ENCODE results near the gene SRRM5. TPM values are rescaled to one million over a fixed set of nuclear protein-coding genes. Genes with fewer than 3 reads are reported as not detected.

Gene SRRM5
- total and polyA plus RNA-seq, 2 of the 13 experiments (the other 11 are each of a cell fraction or from before 2014, with no cell fraction given), result 0.11 to 0.16 TPM

DNA sequence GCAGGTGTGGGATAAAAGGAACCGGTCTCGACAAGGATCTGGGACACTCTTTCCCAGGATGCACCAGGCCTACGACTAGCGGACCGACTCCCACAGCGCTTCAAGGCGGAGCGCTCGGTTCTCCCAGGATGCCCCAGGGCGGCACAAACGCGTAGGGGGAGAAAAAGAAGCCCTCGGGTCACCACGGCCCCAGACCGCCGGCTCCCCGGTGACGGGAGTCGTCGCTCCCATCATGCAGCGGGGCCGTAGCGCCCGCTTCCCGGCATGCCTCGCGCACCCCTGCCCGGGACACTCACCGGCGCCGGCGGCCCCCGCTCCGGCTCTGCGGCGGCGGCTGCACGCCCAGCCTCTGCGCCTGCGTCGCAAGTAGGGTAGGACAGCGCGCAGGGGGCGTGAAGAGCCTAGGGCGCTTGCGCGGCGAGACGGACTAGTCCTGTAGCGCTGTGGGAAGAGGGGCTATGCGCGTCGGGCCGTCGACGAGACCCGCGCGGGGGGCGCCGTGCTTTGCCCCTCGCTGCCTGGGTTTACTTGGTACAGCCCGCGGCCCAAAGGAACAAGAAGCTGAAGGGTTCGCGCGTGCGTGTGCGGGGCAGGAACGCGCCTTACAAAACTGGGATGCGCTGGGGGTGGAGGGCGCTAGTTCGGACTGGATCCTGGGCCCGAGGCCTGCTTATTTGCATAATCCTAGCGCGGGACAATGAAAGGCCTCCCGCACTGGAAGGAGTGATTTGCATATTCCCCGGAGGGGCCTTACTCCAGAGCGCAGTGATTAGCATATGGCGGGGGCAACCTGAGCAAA lies 7.6 kb downstream of the SRRM5 start, which contains the start of gene ZNF428 (continued):
- TF ChIP-seq, protein P1, sequence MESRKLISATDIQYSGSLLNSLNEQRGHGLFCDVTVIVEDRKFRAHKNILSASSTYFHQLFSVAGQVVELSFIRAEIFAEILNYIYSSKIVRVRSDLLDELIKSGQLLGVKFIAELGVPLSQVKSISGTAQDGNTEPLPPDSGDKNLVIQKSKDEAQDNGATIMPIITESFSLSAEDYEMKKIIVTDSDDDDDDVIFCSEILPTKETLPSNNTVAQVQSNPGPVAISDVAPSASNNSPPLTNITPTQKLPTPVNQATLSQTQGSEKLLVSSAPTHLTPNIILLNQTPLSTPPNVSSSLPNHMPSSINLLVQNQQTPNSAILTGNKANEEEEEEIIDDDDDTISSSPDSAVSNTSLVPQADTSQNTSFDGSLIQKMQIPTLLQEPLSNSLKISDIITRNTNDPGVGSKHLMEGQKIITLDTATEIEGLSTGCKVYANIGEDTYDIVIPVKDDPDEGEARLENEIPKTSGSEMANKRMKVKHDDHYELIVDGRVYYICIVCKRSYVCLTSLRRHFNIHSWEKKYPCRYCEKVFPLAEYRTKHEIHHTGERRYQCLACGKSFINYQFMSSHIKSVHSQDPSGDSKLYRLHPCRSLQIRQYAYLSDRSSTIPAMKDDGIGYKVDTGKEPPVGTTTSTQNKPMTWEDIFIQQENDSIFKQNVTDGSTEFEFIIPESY (CRISPR knock-in tag; IDR thresholded peaks at IDR 0.05), result no peak
- TF ChIP-seq SIN3A (IDR thresholded peaks at IDR 0.05; ENCODE audit: borderline replicate concordance, low read depth, low read length) (peak; percentile 35; the same call in 1 of the 2 replicates), ZBTB1 (CRISPR knock-in tag; IDR thresholded peaks at IDR 0.05; ENCODE audit: borderline replicate concordance) (no peak), ZBTB38 (CRISPR knock-in tag; IDR thresholded peaks at IDR 0.05) (no peak), SMARCC2 (IDR thresholded peaks at IDR 0.05) (no peak)
- TF ChIP-seq, protein P2, sequence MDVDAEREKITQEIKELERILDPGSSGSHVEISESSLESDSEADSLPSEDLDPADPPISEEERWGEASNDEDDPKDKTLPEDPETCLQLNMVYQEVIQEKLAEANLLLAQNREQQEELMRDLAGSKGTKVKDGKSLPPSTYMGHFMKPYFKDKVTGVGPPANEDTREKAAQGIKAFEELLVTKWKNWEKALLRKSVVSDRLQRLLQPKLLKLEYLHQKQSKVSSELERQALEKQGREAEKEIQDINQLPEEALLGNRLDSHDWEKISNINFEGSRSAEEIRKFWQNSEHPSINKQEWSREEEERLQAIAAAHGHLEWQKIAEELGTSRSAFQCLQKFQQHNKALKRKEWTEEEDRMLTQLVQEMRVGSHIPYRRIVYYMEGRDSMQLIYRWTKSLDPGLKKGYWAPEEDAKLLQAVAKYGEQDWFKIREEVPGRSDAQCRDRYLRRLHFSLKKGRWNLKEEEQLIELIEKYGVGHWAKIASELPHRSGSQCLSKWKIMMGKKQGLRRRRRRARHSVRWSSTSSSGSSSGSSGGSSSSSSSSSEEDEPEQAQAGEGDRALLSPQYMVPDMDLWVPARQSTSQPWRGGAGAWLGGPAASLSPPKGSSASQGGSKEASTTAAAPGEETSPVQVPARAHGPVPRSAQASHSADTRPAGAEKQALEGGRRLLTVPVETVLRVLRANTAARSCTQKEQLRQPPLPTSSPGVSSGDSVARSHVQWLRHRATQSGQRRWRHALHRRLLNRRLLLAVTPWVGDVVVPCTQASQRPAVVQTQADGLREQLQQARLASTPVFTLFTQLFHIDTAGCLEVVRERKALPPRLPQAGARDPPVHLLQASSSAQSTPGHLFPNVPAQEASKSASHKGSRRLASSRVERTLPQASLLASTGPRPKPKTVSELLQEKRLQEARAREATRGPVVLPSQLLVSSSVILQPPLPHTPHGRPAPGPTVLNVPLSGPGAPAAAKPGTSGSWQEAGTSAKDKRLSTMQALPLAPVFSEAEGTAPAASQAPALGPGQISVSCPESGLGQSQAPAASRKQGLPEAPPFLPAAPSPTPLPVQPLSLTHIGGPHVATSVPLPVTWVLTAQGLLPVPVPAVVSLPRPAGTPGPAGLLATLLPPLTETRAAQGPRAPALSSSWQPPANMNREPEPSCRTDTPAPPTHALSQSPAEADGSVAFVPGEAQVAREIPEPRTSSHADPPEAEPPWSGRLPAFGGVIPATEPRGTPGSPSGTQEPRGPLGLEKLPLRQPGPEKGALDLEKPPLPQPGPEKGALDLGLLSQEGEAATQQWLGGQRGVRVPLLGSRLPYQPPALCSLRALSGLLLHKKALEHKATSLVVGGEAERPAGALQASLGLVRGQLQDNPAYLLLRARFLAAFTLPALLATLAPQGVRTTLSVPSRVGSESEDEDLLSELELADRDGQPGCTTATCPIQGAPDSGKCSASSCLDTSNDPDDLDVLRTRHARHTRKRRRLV (CRISPR knock-in tag; IDR thresholded peaks at IDR 0.05), result peak; percentile 99
- TF ChIP-seq, protein P3, sequence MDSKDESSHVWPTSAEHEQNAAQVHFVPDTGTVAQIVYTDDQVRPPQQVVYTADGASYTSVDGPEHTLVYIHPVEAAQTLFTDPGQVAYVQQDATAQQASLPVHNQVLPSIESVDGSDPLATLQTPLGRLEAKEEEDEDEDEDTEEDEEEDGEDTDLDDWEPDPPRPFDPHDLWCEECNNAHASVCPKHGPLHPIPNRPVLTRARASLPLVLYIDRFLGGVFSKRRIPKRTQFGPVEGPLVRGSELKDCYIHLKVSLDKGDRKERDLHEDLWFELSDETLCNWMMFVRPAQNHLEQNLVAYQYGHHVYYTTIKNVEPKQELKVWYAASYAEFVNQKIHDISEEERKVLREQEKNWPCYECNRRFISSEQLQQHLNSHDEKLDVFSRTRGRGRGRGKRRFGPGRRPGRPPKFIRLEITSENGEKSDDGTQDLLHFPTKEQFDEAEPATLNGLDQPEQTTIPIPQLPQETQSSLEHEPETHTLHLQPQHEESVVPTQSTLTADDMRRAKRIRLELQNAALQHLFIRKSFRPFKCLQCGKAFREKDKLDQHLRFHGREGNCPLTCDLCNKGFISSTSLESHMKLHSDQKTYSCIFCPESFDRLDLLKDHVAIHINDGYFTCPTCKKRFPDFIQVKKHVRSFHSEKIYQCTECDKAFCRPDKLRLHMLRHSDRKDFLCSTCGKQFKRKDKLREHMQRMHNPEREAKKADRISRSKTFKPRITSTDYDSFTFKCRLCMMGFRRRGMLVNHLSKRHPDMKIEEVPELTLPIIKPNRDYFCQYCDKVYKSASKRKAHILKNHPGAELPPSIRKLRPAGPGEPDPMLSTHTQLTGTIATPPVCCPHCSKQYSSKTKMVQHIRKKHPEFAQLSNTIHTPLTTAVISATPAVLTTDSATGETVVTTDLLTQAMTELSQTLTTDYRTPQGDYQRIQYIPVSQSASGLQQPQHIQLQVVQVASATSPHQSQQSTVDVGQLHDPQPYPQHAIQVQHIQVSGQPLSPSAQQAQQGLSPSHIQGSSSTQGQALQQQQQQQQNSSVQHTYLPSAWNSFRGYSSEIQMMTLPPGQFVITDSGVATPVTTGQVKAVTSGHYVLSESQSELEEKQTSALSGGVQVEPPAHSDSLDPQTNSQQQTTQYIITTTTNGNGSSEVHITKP (CRISPR knock-in tag; IDR thresholded peaks at IDR 0.05; ENCODE audit: low read depth), result peak; percentile 97
- TF ChIP-seq, protein P4, sequence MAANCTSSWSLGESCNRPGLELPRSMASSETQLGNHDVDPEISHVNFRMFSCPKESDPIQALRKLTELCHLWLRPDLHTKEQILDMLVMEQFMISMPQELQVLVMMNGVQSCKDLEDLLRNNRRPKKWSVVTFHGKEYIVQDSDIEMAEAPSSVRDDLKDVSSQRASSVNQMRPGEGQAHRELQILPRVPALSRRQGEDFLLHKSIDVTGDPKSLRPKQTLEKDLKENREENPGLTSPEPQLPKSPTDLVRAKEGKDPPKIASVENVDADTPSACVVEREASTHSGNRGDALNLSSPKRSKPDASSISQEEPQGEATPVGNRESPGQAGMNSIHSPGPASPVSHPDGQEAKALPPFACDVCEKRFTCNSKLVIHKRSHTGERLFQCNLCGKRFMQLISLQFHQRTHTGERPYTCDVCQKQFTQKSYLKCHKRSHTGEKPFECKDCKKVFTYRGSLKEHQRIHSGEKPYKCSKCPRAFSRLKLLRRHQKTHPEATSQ (CRISPR knock-in tag; IDR thresholded peaks at IDR 0.05; ENCODE audit: borderline replicate concordance), result peak; percentile 8; the same call in 1 of the 2 replicates
- TF ChIP-seq, protein P5, sequence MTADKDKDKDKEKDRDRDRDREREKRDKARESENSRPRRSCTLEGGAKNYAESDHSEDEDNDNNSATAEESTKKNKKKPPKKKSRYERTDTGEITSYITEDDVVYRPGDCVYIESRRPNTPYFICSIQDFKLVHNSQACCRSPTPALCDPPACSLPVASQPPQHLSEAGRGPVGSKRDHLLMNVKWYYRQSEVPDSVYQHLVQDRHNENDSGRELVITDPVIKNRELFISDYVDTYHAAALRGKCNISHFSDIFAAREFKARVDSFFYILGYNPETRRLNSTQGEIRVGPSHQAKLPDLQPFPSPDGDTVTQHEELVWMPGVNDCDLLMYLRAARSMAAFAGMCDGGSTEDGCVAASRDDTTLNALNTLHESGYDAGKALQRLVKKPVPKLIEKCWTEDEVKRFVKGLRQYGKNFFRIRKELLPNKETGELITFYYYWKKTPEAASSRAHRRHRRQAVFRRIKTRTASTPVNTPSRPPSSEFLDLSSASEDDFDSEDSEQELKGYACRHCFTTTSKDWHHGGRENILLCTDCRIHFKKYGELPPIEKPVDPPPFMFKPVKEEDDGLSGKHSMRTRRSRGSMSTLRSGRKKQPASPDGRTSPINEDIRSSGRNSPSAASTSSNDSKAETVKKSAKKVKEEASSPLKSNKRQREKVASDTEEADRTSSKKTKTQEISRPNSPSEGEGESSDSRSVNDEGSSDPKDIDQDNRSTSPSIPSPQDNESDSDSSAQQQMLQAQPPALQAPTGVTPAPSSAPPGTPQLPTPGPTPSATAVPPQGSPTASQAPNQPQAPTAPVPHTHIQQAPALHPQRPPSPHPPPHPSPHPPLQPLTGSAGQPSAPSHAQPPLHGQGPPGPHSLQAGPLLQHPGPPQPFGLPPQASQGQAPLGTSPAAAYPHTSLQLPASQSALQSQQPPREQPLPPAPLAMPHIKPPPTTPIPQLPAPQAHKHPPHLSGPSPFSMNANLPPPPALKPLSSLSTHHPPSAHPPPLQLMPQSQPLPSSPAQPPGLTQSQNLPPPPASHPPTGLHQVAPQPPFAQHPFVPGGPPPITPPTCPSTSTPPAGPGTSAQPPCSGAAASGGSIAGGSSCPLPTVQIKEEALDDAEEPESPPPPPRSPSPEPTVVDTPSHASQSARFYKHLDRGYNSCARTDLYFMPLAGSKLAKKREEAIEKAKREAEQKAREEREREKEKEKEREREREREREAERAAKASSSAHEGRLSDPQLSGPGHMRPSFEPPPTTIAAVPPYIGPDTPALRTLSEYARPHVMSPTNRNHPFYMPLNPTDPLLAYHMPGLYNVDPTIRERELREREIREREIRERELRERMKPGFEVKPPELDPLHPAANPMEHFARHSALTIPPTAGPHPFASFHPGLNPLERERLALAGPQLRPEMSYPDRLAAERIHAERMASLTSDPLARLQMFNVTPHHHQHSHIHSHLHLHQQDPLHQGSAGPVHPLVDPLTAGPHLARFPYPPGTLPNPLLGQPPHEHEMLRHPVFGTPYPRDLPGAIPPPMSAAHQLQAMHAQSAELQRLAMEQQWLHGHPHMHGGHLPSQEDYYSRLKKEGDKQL (CRISPR knock-in tag; IDR thresholded peaks at IDR 0.05; ENCODE audit: low read depth), result no peak

Data from HepG2 (cell line).